Measurements from ENCODE around the gene PGM3.

PGM3 gene

DNA sequence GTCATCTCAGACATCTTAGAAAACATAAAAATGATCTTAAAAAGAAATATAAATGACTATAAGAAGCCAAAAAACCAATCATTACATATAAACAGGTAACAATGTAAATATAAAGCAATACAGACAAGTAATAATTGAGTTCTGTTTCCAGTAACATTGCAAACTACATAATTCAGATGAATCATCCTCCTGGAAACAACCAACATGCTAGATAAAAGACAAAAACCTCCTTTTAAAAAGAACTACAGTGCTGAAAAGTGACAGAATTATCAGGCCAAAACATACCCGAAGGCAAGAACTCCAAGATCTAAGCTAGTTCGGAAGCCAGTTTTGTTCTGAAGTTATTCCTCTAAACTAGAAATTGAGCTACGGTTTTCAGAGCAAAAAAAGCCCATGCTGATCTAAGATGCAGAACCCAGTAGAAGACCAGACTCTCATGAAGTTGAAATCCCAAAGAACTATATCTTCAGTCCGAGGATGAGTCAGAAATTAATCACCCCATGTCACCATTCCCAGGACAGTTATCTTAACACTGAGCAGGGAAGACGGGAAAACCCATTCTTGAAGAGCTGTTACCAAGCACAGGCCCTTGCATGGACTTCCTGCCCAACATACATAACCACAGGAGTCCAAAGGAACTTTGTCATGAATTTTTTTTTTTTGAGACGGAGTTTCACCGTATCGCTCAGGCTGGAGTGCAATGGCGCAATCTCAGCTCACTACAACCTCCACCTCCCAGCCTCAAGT lies 9.8 kb downstream of the PGM3 start:
- no peak for DNase-seq

GRCh38 chr6:83182114-83182513 lies 11.0 kb downstream of the PGM3 start:
- DNase-seq = no peak

DNA sequence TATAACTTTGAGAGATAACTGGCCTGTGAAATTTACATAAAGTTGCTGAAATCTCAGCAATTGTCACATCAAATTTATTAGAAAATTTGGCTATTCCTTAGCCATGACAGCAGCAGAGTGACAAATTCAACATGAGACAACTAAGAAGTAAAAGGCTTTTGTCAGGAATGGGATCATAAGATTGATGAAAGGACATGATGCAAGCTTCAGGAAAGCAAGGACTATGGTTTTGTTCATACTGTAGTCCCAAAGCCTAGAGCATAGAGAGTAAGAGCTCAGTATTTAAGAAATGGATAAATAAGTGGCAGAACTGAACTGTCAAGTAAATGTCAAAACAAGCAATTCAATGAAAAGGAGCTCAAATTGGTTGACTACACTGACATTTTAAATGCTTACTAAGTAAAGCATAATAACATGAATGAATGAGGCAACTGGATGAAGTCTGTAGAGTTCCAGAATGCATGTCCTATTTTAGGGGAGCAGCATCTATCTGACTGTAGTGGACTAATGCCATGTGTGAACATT lies 12.6 kb downstream of the PGM3 start:
- DNase-seq = no peak

- DNase-seq = no peak
These were observed 16.8 kb downstream of the PGM3 start for GRCh38 chr6:83176246-83176645.

- no peak for DNase-seq
These were observed 23.6 kb downstream of the PGM3 start for GRCh38 chr6:83169511-83169910.

DNA sequence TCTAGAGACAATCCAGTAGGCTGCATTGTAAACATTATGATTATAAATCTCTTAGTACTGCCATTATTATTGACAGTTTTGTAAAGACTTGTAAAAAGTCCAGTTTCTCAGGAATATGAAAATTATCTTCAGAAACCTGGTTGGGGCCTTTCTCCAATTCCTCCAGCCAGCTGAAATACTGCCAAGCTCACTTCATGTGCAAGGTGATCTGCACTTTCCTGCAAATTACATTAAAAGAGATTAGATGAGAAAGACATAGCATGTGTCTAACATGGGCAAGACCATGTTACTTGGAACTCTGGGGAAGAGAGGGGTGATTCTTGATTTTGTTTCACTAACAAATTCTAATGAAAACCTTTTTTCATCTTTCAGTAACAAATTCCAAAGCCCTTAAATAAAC lies 24.0 kb downstream of the PGM3 start:
- DNase-seq = no peak

GRCh38 chr6:83168556-83168955 lies 24.5 kb downstream of the PGM3 start:
- no peak for DNase-seq

- no peak for DNase-seq
These were observed 25.3 kb downstream of the PGM3 start for GRCh38 chr6:83167726-83168278.

DNA sequence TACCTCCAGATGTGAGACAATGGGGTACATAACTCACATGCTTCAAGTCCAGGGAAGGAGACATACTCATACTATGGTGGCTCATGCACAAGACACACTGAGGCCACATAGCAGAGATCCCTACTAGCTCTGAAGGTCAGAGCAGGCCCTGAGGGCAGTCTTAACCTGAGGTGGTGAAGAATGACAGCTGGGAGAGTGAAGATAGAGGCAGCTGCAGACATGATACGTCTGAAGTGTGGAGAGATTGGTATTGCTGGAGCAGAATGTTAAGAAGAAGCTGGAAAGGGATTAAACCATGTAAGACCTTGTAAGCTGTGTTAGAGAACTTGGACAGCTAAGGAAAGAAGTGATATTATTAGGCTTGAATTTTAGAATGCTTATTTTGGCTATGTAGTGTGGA lies 32.9 kb downstream of the PGM3 start:
- no peak for DNase-seq

GRCh38 chr6:83155794-83156193 lies 37.3 kb downstream of the PGM3 start:
- no peak for DNase-seq

DNA sequence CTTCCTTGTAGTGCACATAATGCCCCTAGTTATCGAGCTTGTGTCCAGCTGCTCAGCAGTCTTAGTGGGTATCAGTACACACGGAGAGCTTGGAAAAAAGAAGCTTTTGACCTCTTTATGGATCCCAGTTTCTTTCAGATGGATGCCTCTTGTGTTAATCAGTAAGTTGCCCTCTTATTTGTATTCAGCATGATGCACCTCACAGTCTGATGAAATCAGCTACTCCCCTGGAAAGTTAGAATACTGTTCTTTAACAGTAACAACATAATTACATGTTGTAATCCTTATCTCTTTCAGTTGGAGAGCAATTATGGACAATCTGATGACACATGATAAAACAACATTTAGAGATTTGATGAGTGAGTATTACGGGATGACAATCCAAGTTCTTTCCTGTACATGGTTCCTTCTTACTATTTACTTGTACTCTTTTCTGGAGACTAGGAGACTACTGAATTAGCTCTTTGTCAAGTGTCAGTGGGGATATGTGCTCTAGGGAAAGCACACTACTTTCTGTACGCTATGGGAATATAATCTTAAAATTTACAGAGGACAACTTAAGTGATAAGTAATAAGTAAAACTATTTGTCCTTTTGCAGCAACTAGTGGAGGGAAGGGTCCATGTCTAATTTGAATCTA lies 39.1 kb downstream of the PGM3 start:
- no peak for DNase-seq

- no peak for DNase-seq
These were observed 40.2 kb downstream of the PGM3 start for GRCh38 chr6:83152913-83153312.

DNA sequence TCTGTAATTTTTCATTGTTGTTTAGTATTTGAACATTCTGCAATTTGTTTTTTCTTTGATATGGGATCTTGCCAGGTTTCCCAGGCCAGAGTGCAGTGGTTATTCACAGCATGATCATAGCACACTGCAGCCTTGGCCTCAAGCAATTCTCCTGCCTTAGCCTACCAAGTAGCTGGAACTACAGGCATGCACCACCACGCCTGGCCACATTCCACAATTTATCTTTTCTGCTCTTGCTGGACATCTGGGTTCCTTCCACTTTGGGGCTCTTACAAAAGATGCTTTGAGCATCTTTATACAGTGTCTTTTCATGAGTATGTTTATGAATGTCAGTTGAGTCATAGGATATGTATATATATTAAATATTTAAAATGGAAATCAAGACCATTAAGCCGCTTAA lies 42.0 kb downstream of the PGM3 start:
- no peak for DNase-seq

- no peak for DNase-seq
These were observed 54.3 kb downstream of the PGM3 start for GRCh38 chr6:83138758-83139157.

- DNase-seq = no peak
These were observed 54.8 kb downstream of the PGM3 start for GRCh38 chr6:83138118-83138722.

- DNase-seq = no peak
These were observed 60.9 kb downstream of the PGM3 start for GRCh38 chr6:83132121-83132520.

DNA sequence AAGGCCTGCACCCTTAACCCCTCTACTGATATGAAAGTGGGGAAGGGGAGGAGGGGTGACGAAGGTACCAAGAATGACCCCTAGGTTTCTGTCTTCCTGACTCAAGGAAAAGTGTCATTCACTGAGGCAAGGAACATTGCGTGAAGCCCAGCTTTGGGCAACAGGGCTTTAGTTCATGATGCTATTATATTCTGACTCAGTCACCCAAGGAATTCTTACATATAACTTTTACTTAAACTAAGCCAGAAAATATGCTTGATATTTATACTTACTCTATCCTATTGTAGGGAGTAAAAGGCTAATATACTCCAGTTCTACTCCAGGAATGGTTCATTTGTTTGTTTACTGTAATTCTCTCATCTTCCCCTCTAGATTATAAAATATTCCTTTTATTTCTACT lies 65.1 kb downstream of the PGM3 start:
- no peak for DNase-seq

- DNase-seq = no peak
These were observed 65.8 kb downstream of the PGM3 start for GRCh38 chr6:83127258-83127657.

- DNase-seq = no peak
These were observed 66.3 kb downstream of the PGM3 start for GRCh38 chr6:83126807-83127206.

- no peak for DNase-seq
These were observed 66.8 kb downstream of the PGM3 start for GRCh38 chr6:83126223-83126622.

DNA sequence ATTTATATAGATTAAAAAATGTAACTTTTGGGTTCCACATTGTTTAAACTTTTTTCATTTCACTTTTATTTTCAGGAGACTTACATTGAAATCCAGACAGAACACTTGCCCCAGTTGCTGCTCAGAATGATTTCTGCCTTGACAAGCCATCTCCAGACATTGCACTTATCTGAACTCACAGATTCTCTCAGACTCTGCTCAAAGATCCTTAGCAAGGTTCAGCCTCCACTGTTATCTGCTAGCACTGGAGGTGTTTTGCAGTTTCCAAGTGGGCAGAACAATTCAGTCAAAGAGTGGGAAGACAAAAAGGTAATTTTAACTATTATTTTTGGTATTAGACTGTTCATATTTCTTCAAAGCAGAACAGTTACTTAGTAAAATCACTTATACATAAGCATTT lies 67.6 kb downstream of the PGM3 start:
- no peak for DNase-seq

DNA sequence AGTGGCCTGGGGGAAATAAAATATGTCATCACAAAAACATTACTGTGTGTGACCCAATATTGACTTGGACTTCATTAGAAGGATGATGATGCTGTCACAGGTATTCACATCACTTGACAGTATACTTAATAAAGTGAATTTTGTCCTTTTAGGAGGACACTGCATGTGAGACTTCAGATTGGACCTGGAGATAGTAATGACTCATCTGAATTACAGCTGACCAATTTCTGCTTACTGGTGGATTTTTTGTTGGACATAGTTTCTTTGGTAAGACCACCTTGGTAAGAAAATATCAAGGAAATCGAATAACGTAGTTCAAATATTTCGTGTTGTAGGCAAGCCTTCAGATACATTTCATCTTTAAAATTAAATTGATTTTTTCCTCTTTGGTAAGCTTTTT lies 68.5 kb downstream of the PGM3 start:
- no peak for DNase-seq

DNA sequence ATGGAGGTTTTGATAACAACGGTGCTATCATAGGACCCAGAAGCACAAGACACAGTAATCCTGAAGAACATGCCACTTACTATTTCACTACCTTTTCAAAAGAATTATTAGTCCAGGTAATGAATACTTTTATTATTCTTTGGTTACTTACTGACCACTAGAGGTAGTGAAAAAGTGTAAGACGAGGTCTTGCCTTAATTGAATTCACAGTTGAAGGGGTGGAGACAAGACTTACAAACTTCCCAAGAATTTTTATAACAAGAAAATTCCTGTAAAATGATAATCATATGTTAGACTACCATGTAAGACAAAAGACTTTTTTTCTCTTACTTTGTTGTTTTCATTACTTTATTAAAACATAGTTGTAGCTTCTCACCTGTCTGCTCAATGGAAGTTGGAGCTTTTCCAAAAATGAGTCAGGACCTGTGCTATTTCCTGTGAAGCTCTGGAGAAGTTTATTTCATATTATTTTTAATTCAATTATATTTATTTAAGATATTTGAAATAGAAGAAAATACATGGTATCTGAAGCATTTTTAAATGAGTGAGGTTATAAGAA lies 73.2 kb downstream of the PGM3 start:
- DNase-seq = no peak

- DNase-seq = no peak
These were observed 75.3 kb downstream of the PGM3 start for GRCh38 chr6:83117802-83118201.
